ENCODE data around the gene PTPRJ.

The PTPRJ gene

GRCh38 chr11:48037709-48038468, 57.5 kb downstream of the PTPRJ start:
- no peaks in the 10 kb centered on the region for H3K36me3 ChIP-seq
- no peak overlapping the region for H3K4me3 ChIP-seq (ENCODE audit: low read depth, low read length)
- no peak overlapping the region for H3K27ac ChIP-seq
- no peaks in the 10 kb centered on the region for H3K27me3 ChIP-seq (ENCODE audit: insufficient read depth, low read depth, severe bottlenecking)
- no peak for TF ChIP-seq CTCF (IDR thresholded peaks at IDR 0.05; ENCODE audit: low read depth, low read length)
- no peaks in the 10 kb centered on the region for H3K9me3 ChIP-seq (ENCODE audit: severe bottlenecking)
- no peak for DNase-seq

- no peak for TF ChIP-seq CTCF (IDR thresholded peaks at IDR 0.05; ENCODE audit: low read depth, low read length)
- DNase-seq, result no peak
- Histone ChIP-seq H3K36me3 (no peaks in the 10 kb centered on the region), H3K9me3 (ENCODE audit: severe bottlenecking) (no peaks in the 10 kb centered on the region), H3K27me3 (ENCODE audit: insufficient read depth, low read depth, severe bottlenecking) (no peaks in the 10 kb centered on the region), H3K27ac (no peak overlapping the region), H3K4me3 (ENCODE audit: low read depth, low read length) (no peak overlapping the region)
Observed at GRCh38 chr11:48040830-48041444, 60.6 kb downstream of the PTPRJ start.

GRCh38 chr11:48041877-48042695, 61.7 kb downstream of the PTPRJ start:
- H3K4me3 ChIP-seq (ENCODE audit: low read depth, low read length), result no peak overlapping the region
- no peak overlapping the region for H3K27ac ChIP-seq
- no peak for DNase-seq
- no peaks in the 10 kb centered on the region for H3K9me3 ChIP-seq (ENCODE audit: severe bottlenecking)
- no peaks in the 10 kb centered on the region for H3K36me3 ChIP-seq
- H3K27me3 ChIP-seq (ENCODE audit: insufficient read depth, low read depth, severe bottlenecking), result no peaks in the 10 kb centered on the region
- no peak for TF ChIP-seq CTCF (IDR thresholded peaks at IDR 0.05; ENCODE audit: low read depth, low read length)

DNA sequence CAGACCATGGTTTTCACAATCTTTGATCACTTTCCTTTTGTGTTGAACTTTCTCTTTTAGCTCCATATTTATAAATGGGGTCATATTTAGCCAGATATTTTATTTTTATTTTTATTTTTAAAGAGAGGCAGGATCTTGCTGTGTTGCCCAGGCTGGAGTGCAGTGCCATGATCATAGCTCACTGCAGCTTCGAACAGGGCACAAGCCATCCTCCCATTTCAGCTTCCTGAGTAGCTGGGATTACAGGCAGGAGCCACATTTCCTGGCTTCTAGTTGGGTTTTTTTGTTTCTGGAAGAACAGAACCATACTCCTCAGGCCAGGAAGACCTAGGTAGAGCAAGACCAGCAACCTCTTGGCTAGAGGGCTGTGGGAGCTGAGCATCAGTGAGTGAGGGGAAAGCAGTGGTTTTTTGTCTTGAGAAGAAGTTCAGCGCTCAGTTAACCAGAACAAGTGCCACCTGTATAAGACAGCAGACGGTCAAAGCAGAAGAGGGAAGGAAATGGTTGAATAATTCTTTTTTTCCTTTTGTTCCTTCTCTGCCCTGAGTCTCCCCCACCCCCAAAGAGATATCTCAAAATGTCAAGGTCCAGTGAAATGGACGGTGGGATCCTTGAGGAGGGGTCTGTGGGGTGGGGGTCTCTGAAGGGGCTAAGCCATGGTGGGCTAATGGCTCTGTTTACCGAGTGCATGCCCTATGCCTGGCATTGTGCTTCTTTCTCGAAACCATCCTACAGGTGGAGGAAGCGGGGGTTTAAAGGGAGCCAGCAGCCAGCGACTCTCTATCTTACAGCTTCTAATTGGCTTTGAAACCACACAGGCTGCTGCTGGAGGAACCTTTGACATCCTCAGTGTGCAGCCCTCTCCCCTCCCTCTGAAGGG, 63.0 kb downstream of the PTPRJ start:
- H3K4me3 ChIP-seq (ENCODE audit: low read depth, low read length), result no peak overlapping the region
- H3K36me3 ChIP-seq, result no peaks in the 10 kb centered on the region
- TF ChIP-seq CTCF (IDR thresholded peaks at IDR 0.05; ENCODE audit: low read depth, low read length), result no peak
- no peaks in the 10 kb centered on the region for H3K27me3 ChIP-seq (ENCODE audit: insufficient read depth, low read depth, severe bottlenecking)
- no peak for DNase-seq
- H3K9me3 ChIP-seq (ENCODE audit: severe bottlenecking), result no peaks in the 10 kb centered on the region
- no peak overlapping the region for H3K27ac ChIP-seq

DNA sequence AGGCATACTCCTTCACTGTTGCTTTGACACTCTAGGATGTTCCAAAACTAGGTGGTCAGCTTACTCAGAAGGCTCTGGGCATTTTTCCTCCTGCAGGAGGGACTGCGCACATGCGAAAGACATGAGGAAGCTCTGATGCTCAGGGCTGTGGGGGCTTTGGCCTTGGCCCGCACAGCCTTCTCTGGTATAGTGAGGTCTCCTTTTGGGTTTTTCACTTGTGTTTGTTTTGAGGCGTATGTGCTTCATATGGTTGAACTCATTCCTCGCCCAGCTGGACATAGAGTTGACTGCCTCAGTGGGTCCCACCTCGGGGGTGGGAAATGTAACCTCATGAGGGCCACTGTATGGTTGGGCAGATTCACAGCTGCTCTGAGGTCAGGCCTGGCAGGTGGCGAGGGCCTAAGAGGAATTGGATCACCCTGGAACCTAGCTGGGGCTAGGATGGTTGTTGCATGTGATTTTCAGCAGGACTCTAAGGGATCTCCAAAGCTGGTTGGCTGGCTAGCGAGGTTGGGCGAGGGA, 63.7 kb downstream of the PTPRJ start:
- DNase-seq, result no peak
- H3K9me3 ChIP-seq (ENCODE audit: severe bottlenecking), result no peaks in the 10 kb centered on the region
- no peak overlapping the region for H3K27ac ChIP-seq
- no peaks in the 10 kb centered on the region for H3K36me3 ChIP-seq
- H3K27me3 ChIP-seq (ENCODE audit: insufficient read depth, low read depth, severe bottlenecking), result no peaks in the 10 kb centered on the region
- TF ChIP-seq CTCF (IDR thresholded peaks at IDR 0.05; ENCODE audit: low read depth, low read length), result no peak
- no peak overlapping the region for H3K4me3 ChIP-seq (ENCODE audit: low read depth, low read length)

All from WERI-Rb-1 (cell line).